Stimulated activated CD4-positive, alpha-beta T cell treated with anti-CD3 and anti-CD28 coated beads, Interleukin-2, amount 100 ng/mL, for 24 hours (primary cell): ENCODE results near the gene LIN54.
"Not testable (repeated sequence)": the region's sequence is repeated elsewhere in the genome, so short reads cannot be mapped to it uniquely, and the experiment has no call there.

Experiments
- DNase-seq, 2 donors: peaks; one replicate each; pipeline ENCODE4 v3.0.0-alpha.2; 2020

LIN54 gene

GRCh38 chr4:82939414-82939813 lies 71.2 kb downstream of the LIN54 start:
- DNase-seq: no peak

GRCh38 chr4:82934441-82934840 lies 76.2 kb downstream of the LIN54 start:
- no peak for DNase-seq

GRCh38 chr4:82930848-82931755 lies 79.5 kb downstream of the LIN54 start:
- DNase-seq: no peak

- no peak for DNase-seq
These were observed 88.8 kb downstream of the LIN54 start for GRCh38 chr4:82921795-82922194.

- DNase-seq: no peak
These were observed 91.2 kb downstream of the LIN54 start for GRCh38 chr4:82919386-82919785.

DNA sequence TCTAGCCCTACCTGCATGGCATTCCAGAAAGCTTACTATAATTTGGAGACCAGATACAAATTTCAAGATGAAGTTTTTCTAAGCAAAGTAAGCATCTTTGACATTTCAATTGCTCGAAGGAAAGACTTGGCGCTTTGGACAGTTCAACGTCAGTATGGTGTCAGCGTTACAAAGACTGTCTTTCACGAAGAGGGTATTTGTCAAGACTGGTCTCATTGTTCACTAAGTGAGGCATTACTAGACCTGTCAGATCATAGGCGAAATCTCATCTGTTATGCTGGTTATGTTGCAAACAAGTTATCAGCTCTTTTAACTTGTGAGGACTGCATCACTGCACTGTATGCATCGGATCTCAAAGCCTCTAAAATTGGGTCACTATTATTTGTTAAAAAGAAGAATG lies 92.5 kb downstream of the LIN54 start:
- DNase-seq: no peak

GRCh38 chr4:82913968-82914367 lies 96.7 kb downstream of the LIN54 start:
- not testable (repeated sequence) for DNase-seq

- DNase-seq: no peak
These were observed 97.3 kb downstream of the LIN54 start for GRCh38 chr4:82913305-82913704.

GRCh38 chr4:82909326-82909725 lies 101.3 kb downstream of the LIN54 start:
- DNase-seq: no peak

GRCh38 chr4:82906469-82906868 lies 104.2 kb downstream of the LIN54 start:
- no peak for DNase-seq

DNA sequence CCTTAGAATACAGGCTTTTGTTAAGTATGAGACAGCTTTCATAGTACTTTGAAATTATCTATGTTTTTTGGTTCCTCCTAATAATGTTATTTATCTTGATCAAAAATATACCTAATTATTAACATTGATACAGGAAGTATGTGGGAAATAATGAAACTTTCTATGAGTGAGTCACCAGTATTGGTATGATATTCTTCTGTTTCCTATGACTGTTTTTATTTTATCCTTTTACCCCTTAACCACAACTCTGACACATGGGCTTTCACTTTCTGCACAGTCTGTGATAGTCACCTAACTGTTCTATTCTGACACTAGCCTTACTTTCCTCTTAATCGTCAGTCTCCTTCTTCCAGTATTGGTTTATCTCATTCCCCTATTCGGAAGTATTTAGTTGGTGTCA lies 105.4 kb downstream of the LIN54 start:
- DNase-seq: peak; percentile 24 to 52

GRCh38 chr4:82903737-82904136 lies 106.9 kb downstream of the LIN54 start:
- no peak for DNase-seq

DNA sequence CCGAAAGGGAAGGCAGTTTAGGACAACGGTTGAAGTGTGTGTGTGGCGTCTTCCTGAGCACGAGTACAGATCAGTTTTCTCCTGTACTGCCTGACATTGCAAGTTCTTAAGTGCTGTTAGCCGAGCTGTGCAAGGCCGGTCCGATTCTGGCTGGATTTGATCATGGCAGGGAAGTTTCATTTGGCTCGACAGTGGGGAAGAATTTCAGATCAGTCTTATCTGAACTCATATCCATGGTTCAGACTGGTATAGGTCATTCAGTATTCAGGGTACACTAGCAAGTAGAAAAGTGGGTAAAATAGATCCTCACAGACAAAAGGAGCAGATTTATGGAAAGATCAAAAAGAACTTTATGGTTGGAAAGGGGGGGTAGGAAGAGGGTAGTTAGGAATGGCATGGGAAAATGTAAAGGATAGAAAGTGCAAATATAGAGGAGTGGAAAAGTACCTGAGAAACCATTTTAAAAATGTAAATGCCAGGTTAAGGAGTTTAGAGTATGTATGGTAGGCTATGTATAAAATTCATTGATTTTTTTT lies 109.4 kb downstream of the LIN54 start:
- DNase-seq: no peak

DNA sequence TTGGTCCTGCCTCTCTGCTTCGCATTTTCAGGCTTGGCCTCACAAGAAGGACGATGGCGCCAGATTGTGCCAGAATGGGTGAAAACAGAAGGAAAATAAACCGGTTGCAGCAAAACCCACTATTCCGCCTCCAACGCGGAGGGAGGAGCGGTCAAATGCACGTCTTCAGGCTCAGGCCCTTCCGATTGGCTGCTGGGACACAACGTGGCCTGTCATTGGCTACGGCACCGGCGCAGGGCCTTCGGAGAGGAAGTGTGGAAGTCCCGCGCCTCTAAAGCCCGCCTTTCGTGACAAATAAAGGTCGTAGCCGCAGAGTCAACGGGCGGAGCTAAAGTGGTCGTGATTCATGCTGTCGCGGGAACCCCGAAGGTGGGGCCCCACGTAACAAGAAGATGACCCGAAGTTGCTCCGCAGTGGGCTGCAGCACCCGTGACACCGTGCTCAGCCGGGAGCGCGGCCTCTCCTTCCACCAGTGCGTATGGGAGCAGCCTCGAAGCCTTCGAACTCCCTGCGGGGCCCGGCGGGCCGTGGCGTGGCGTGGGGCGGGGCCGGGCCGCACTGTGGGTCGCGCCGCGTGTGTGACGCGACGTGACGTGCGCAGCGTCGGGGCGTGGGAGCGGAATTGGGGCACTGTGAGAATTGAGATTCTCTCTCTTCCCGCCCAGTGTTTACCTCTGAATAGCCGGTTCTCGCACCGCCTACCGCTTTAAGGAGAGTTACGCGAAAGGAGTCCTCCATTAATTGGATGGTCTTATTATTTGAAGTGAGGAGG lies 110.0 kb downstream of the LIN54 start, which contains the start of gene THAP9:
Gene THAP9, plus strand, starts transcription at position 325 of the 772 bp plus-strand sequence. Its CDS starts 68 bp downstream, at position 393.
- peak; percentile 96 to 97 for DNase-seq

GRCh38 chr4:82900066-82900410 lies 110.6 kb downstream of the LIN54 start:
- DNase-seq: no peak

DNA sequence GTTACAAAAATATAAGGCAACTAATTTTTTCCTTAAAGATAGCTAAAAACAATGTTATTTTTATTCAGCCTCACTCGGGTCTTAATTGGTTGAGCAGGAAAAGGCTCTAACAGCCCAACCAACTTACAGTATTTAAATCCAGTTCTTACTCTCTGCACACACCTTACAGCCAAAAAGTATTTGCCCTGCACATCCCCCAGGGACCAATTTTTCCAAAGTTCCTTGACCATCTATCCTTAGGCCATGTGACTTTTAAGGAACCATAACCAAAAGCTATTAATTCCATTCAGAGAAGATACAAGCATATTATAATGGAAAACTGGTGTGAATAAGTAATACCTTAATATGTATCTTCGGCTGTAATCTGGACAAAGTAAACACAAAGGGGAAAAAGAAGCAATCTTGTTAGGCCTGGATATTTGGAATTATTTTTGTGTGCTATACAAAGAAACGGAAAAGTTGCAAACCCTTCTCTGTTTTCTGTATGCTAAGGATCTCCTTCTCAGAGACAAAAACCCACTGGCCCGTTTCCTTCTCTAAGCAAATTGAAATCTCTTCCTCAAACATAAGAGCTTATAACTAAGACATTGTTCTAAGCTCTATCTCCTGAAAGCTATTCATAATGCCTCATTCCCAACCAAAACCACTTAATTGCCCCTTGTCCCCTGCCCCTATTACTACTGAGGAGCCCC lies 111.1 kb downstream of the LIN54 start:
- no peak for DNase-seq

DNA sequence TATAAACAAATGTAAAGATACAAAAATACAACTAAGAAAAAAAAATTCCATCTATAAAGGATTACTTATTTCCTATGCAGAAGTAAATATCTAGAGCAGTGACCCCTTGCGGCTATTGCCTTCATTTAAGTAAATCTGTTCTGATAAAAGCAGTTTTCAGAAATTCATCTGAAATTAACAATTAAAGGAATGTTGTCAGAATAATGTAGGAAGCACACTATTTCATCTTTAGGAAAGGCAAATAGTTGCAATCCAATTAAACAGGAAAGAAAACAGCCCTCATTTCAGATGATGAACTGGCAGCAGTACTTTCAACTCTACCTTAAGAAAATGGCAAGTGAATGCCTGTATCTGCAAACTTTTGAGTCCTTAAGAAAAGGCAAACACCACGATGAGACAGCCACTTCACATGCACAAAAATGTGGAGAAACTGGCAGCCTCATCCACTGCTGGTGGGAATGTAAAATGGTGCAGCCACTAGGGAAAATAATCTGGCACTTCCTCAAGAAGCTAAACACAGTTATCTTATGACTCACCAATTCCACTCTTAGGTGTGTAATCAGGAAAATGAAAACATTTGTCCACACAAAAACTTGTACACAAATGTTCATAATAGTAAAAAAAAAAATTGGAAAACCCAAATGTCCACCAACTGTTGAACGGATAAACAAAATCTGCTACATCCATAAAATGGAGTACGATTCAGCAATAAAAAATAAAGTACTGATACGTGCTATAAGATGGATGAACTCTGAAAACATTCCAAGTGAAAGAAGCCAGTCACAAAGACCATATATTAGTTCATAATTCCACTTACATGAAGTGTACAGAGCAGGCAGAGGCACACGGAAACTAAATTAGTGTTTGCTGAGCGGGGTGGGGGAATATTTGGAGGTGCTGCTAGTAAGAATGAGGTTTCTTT lies 112.0 kb downstream of the LIN54 start:
- DNase-seq: no peak

GRCh38 chr4:82896755-82897154 lies 113.9 kb downstream of the LIN54 start:
- DNase-seq: no peak

DNA sequence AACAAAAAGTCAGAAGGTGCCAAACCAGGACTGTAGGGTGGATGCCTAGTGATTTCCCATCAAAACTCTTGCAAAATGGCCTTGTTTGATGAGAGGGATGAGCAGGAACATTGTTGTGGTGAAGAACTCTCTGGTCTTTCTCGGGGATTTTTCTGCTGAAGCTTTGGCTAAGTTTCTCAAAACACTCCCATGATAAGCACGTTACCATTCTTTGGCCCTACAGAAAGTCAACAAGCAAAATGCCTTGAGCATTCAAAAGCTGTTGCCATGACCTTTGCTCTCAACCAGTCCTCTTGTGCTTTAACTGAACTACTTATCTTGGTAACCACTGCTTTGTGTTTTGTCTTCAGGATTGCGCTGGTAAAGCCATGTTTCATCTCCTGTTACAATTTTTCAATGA lies 116.7 kb downstream of the LIN54 start:
- DNase-seq: no peak

DNA sequence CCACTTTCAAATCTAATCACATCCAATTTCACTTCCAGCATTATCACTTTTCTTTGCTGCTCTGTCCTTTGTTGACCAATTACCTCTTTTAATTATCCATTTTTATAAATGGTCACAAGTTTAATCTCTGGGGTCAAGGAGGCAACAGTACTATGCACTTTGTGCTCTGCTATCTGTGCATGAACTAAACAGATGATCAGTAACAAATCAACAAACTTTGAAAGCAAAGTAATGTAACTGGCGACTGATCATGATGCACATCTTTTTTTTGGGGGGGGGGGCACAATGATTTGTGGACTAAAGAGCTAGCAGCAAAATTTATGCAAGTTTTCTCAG lies 118.2 kb downstream of the LIN54 start:
- no peak for DNase-seq

DNA sequence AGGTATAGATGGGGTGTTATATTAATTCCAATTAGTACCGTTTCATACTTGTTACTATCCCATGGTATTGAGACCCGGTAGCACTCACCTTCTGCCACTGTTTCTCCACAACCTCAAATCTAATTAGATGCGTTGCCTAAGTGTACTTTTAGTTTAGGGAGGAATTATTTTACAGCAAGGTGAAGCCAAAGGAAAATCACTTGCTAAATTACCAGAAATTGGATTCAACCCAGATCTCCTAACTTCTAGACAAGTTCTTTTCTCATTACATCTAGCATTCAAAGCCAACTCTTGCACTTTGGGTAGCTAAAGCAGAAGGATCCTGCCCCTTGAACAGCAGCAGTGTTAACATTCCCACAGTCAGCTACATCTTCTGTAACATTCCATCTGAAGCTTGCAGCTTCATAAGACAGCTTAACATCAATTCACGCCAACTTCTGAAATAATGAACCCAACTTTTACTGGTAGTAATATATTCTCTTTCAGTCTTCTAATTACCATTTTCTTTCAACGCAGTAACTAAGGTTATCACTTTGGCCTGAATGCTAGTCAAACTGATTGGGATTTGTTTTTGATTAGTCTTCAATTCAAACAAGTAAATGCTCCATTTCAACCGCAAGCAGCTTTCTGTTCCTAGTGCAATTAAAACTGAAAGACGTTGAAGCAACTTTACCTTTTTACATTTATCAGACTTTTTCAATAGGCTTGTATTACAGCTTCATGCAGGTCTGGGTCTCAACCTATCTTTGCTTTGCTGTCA lies 118.7 kb downstream of the LIN54 start:
- DNase-seq: no peak
